Endothelial cell of umbilical vein (primary cell): ENCODE results near the gene APCDD1. TPM values are rescaled to one million over a fixed set of nuclear protein-coding genes. Genes with fewer than 3 reads are reported as not detected.
"Not testable (repeated sequence)": the region's sequence is repeated elsewhere in the genome, so short reads cannot be mapped to it uniquely, and the experiment has no call there.

Source experiments
- BruUV-seq: library from RNA; stranded (reverse); fragments of 400-500 nt; replicated peaks from 2 replicates; lab custom pipeline; 2021; lab: Mats Ljungman, UMichigan
- CTCF ChIA-PET: fragments of 300-600, 350-600 bp; sonication (Branson Sonifier 250); formaldehyde crosslinking; loops from one replicate; lab custom pipeline; 2021; ENCODE audit warnings: antibody characterized with exemption, inconsistent platforms; lab: Charles Lee
- POLR2A ChIA-PET: fragments of 300-600, 350-600 bp; sonication (Branson Sonifier 250); formaldehyde crosslinking; loops from one replicate; lab custom pipeline; 2021; ENCODE audit warnings: antibody characterized with exemption, inconsistent platforms; lab: Charles Lee
- DNase-seq: peaks from one replicate; pipeline ENCODE4 v3.0.0-alpha.2; 2011; ENCODE audit warnings: low read depth, low spot score
- FAIRE-seq: peaks from 2 replicates; lab custom pipeline; 2011; peaks lifted over from hg19 to GRCh38; lab: Jason Lieb, UNC
- H2AFZ ChIP-seq: 2 replicates; pipeline ENCODE4 v1.6.0; 2012; ENCODE audit warnings: low read depth, low read length, control low read depth, inconsistent platforms
- H3K27ac ChIP-seq: 2 replicates; pipeline ENCODE4 v1.5.1; 2011; ENCODE audit warnings: low read depth, mild to moderate bottlenecking, control low read depth, low read length, moderate library complexity; ENCODE audit not compliant: insufficient read depth
- H3K27me3 ChIP-seq, 2 experiments: 2 replicates each; pipeline versions ENCODE4 v1.6.0 to v1.6.1; 2011; ENCODE audit warnings: low read length in 2 of 2, mixed read lengths in 1 of 2; ENCODE audit not compliant: control insufficient read depth in 2 of 2, insufficient read depth in 2 of 2
- H3K36me3 ChIP-seq, 2 experiments: 2 replicates in 1 of 2; 3 replicates in 1 of 2; pipeline ENCODE4 v1.5.1; 2011; ENCODE audit warnings: low read length in 2 of 2, mild to moderate bottlenecking in 1 of 2, moderate library complexity in 1 of 2; ENCODE audit not compliant: control insufficient read depth in 2 of 2, insufficient read depth in 2 of 2; ENCODE audit errors: extremely low read depth in 1 of 2
- H3K4me1 ChIP-seq: 3 replicates; pipeline ENCODE4 v1.5.1; 2011; ENCODE audit warnings: mild to moderate bottlenecking, low read length; ENCODE audit not compliant: control insufficient read depth, insufficient read depth; ENCODE audit errors: extremely low read depth
- H3K4me2 ChIP-seq: 2 replicates; pipeline ENCODE4 v1.6.1; 2011; ENCODE audit warnings: low read length, control low read depth, mixed read lengths; ENCODE audit not compliant: insufficient read depth
- H3K4me3 ChIP-seq, 3 experiments: fragments of 200-600 bp in 1 of 3; sonication (generic), shearing (Covaris generic) in 1 of 3; replicated peaks in 1 of 3; 2 replicates each; pipeline ENCODE4 v1.5.1; 2011 to 2016; ENCODE audit warnings: control low read depth in 3 of 3, low read length in 3 of 3, mild to moderate bottlenecking in 2 of 3, inconsistent platforms in 1 of 3, low read depth in 1 of 3, moderate library complexity in 1 of 3; ENCODE audit not compliant: insufficient read depth in 1 of 3
- H3K79me2 ChIP-seq: 2 replicates; pipeline ENCODE4 v1.6.0; 2012; ENCODE audit warnings: low read length, inconsistent platforms; ENCODE audit not compliant: control insufficient read depth, insufficient read depth
- H3K9ac ChIP-seq: replicated peaks from 2 replicates; pipeline ENCODE3; 2011; ENCODE audit warnings: low read length, control low read depth; ENCODE audit not compliant: insufficient read depth; ENCODE audit errors: extremely low read depth
- H3K9me1 ChIP-seq: replicated peaks from 3 replicates; pipeline ENCODE4 v1.6.0; 2011; ENCODE audit warnings: mild to moderate bottlenecking, low read length; ENCODE audit not compliant: control insufficient read depth, insufficient read depth; ENCODE audit errors: extremely low read depth
- H3K9me3 ChIP-seq: replicated peaks from 2 replicates; pipeline ENCODE4 v1.5.1; 2012; ENCODE audit warnings: low read length, inconsistent platforms; ENCODE audit not compliant: control insufficient read depth, insufficient read depth
- H4K20me1 ChIP-seq: replicated peaks from 2 replicates; pipeline ENCODE3; 2011; ENCODE audit warnings: mild to moderate bottlenecking, low read length; ENCODE audit not compliant: control insufficient read depth, insufficient read depth; ENCODE audit errors: extremely low read depth
- CTCF ChIP-seq, 2 donors: IDR thresholded peaks; 1 replicate in 1 of 2; 2 replicates in 1 of 2; pipeline ENCODE4 v1.5.1; 2011; ENCODE audit warnings: low read length in 2 of 2, mild to moderate bottlenecking in 2 of 2, moderate library complexity in 2 of 2, control low read depth in 1 of 2, inconsistent platforms in 1 of 2, low read depth in 1 of 2; ENCODE audit not compliant: insufficient read depth in 1 of 2; ENCODE audit errors: extremely low read depth in 1 of 2
- EZH2 ChIP-seq: IDR thresholded peaks from 2 replicates; pipeline ENCODE4 v1.6.1; 2012; ENCODE audit warnings: borderline replicate concordance, low read depth, mild to moderate bottlenecking, moderate library complexity, low read length, inconsistent platforms; ENCODE audit not compliant: severe bottlenecking
- FOS ChIP-seq: IDR thresholded peaks from 2 replicates; pipeline ENCODE4 v1.6.1; 2011; ENCODE audit warnings: mild to moderate bottlenecking, low read length, moderate library complexity, borderline replicate concordance; ENCODE audit not compliant: insufficient read depth
- GATA2 ChIP-seq: IDR thresholded peaks from 2 replicates; pipeline ENCODE4 v1.7.0; 2011; ENCODE audit warnings: low read depth, mild to moderate bottlenecking, moderate library complexity, mixed read lengths, low read length; ENCODE audit not compliant: insufficient read length, insufficient read depth
- JUN ChIP-seq: IDR thresholded peaks from 2 replicates; pipeline ENCODE4 v1.6.1; 2011; ENCODE audit warnings: borderline replicate concordance, low read depth; ENCODE audit not compliant: insufficient read length, insufficient read depth
- MAX ChIP-seq: IDR thresholded peaks from 2 replicates; pipeline ENCODE4 v1.6.1; 2011; ENCODE audit not compliant: insufficient read depth, insufficient read length
- MYC ChIP-seq: IDR thresholded peaks from one replicate; pipeline ENCODE4 v1.6.1; 2011; ENCODE audit warnings: mild to moderate bottlenecking, low read depth, low read length
- POLR2A ChIP-seq: IDR thresholded peaks from 2 replicates; pipeline ENCODE4 v1.6.1; 2012; ENCODE audit warnings: low read depth, mild to moderate bottlenecking, control low read depth, low read length
- POLR2AphosphoS5 ChIP-seq: IDR thresholded peaks from 2 replicates; pipeline ENCODE4 v1.6.1; 2012; ENCODE audit warnings: low read depth, mild to moderate bottlenecking, control low read depth, low read length, moderate library complexity; ENCODE audit not compliant: insufficient read depth
- dilution Hi-C: fragments of 300-500 bp; cut with MboI; formaldehyde crosslinking; loops from one replicate; pipeline ENCODE4 v1.15.0; 2019; ENCODE audit warnings: low sequenced_read_pairs; ENCODE audit not compliant: extremely low pct_ligation_motif_present
- intact Hi-C: fragments of 100-400 bp; cut with micrococcal nuclease; formaldehyde crosslinking; loops from one replicate; pipeline ENCODE4 v1.10.0; 2022
- polyA plus RNA-seq, 4 experiments: library from polyadenylated mRNA; depleted of rRNA in 3 of 4; stranded (reverse) in 3 of 4; unstranded in 1 of 4; fragments of >200 nt; gene quantifications; 2 replicates each; pipeline versions ENCODE4 v1.2.1 to v1.2.3, GENCODE V29; 2011 to 2012; ENCODE audit warnings: missing spikeins in 1 of 4
- total RNA-seq: library from RNA; stranded (reverse); gene quantifications from 2 replicates; pipeline ENCODE4 v1.2.3, GENCODE V29; 2021

APCDD1 gene
- total and polyA plus RNA-seq, 2 donors (not counting 3 experiments of a cell fraction or from before 2014, with no cell fraction given), result 0.95 to 1.4 TPM

GRCh38 chr18:10463741-10464140 is 9.3 kb downstream of the APCDD1 start:
- intact Hi-C loops (no loop called here), dilution Hi-C loops (no loop called here)
- ChIA-PET POLR2A (no interaction called here), CTCF (no interaction called here)
- Histone ChIP-seq H3K4me1 (no peaks in the 10 kb centered on the region), H3K9ac (no peak overlapping the region), H4K20me1 (no peaks in the 10 kb centered on the region), H3K4me3 (no peak overlapping the region), H3K79me2 (no peaks in the 10 kb centered on the region), H2AFZ (no peak overlapping the region), H3K27me3 (peaks cover 2 to 6% of the 10 kb centered on the region in 2 experiments), H3K27ac (no peak overlapping the region), H3K9me3 (no peaks in the 10 kb centered on the region), H3K36me3 (no peaks in the 10 kb centered on the region), H3K4me2 (no peak overlapping the region), H3K9me1 (no peaks in the 10 kb centered on the region)
- DNase-seq (no peak), FAIRE-seq (no peak)
- TF ChIP-seq POLR2AphosphoS5 (no peak), JUN (no peak), EZH2 (no peak), MYC (no peak), POLR2A (no peak), FOS (no peak), GATA2 (no peak), CTCF (IDR thresholded peaks at IDR 0.05; ENCODE audit: extremely low read depth in 1 of 2, insufficient read depth in 1 of 2, low read depth in 1 of 2, low read length in 2 of 2) (no peak), MAX (no peak)
- no TSS peak for BruUV-seq

GRCh38 chr18:10464161-10464648 is 9.8 kb downstream of the APCDD1 start:
- not testable (repeated sequence) for H3K4me2 ChIP-seq

More at GRCh38 chr18:10464161-10464648, 9.8 kb downstream of the APCDD1 start:
- FAIRE-seq, H4K20me1 ChIP-seq, H3K27me3 ChIP-seq, H3K9me1 ChIP-seq, H3K79me2 ChIP-seq, CTCF ChIA-PET, H3K4me3 ChIP-seq, H3K4me1 ChIP-seq, H3K9ac ChIP-seq, DNase-seq, H2AFZ ChIP-seq, H3K27ac ChIP-seq, POLR2A ChIA-PET, H3K36me3 ChIP-seq, H3K9me3 ChIP-seq, BruUV-seq, dilution Hi-C loops, intact Hi-C loops: not testable (repeated sequence)
